Measurements from ENCODE around the gene SATB2.

SATB2 gene

DNA sequence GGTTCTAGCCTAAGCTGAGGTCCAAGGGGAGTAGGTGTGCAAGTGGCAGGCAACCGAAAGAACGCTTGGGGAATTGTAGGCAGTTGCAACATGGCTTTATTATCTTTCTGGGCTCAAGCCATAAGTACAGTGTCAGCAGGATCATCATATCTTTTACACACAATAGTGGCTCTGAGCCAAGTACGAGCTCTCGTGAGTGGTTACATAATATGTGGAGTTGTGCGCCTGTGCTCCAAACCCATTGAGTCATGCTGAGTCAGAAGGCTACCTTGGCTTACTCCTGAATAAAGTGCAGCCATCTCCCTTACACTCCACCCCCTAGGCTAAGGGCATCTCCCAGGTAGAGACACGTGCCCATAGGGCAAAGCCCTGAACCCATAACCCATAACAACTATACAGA lies 233.9 kb downstream of the SATB2 start:
- peak; percentile 2 for DNase-seq

- DNase-seq, result no peak
Measured at GRCh38 chr2:199220920-199221319, 236.8 kb downstream of the SATB2 start.

GRCh38 chr2:199219551-199219950 lies 238.2 kb downstream of the SATB2 start:
- DNase-seq, result no peak
